ENCODE results near the gene UVRAG. TPM values are rescaled to one million over a fixed set of nuclear protein-coding genes. Genes with fewer than 3 reads are reported as not detected.
"Not testable (repeated sequence)": the region's sequence is repeated elsewhere in the genome, so short reads cannot be mapped to it uniquely, and the experiment has no call there.

UVRAG gene
- total and polyA plus RNA-seq, 2 donors: 20.0 to 21.8 TPM

DNA sequence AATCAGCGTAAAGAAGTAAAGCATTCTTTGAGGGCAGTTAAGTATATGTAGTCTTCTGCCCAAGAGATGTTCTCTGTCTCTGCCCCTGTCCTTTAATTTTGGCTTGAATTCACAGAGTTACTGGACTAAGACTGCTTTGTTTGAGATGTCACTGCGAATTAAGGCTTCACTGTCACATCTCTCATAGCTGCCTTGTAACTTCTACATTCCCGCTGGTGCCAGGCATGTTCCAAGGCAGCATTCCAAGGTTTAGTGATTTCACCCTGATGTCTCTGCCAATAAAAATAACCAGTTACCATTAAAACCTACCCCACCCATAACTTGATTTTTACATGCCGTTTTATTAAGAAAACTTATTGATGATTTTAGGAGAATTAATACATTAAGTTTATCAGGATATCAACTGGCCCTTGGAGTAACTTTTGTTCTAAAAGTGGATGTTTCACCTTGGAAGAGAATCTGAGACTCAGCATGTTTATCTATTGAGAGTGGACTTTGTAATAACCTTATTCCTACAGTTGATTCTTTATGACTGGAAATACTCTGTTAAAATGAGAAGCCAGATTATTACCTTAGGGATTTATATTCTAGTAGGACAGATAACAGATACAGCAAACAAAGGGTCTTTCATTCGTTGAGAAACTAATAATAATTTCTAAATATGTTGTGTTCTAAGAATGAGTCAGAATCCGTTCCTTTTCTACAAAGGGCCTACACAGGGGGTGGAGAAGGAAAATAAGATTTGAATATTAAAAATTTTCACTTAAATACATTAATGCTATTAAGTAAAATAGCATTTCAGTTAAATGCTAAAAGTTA, 110.2 kb downstream of the UVRAG start:
- 97% methylated on average over 6 of the region's 6 CpGs for WGBS
- H3K36me3 ChIP-seq (ENCODE audit: control insufficient read depth in 2 of 2, insufficient read depth in 2 of 2, low read length in 1 of 2): no peaks in the 10 kb centered on the region
- no peak overlapping the region for H3K27ac ChIP-seq (ENCODE audit: low read depth in 1 of 2, low read length in 1 of 2)
- no peaks in the 10 kb centered on the region for H3K4me1 ChIP-seq (ENCODE audit: control insufficient read depth in 2 of 2, insufficient read depth in 2 of 2, low read length in 2 of 2)
- no peak overlapping the region for H3K4me3 ChIP-seq (ENCODE audit: low read length in 2 of 2)
- no peaks in the 10 kb centered on the region for H3K27me3 ChIP-seq (ENCODE audit: control insufficient read depth in 2 of 2, insufficient read depth in 1 of 2, low read length in 1 of 2)
- no peak for DNase-seq (ENCODE audit: low read depth in 6 of 9, low spot score in 9 of 9)
- H3K9me3 ChIP-seq (ENCODE audit: control insufficient read depth in 2 of 2, insufficient read depth in 1 of 2, low read length in 1 of 2): no peaks in the 10 kb centered on the region

DNA sequence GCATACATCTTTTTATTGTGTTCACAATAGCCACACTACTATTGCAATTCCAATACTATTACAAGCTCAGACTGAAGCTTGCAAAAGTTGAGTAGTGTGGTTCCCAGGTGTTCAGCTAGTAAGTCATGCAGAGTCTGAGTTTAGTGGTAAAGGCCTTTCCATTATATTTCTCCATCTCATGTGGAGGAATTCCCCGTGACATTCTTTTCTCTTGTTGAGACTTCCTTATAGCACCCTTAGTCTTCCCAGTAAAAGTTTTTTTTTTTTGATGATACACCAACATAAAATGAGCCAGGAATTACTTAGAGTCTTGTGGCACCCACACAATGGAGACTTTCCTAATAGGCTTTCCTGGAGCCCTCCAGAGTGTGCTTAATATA, 110.8 kb downstream of the UVRAG start:
- H3K27me3 ChIP-seq (ENCODE audit: control insufficient read depth in 2 of 2, insufficient read depth in 1 of 2, low read length in 1 of 2): no peaks in the 10 kb centered on the region
- no peak for DNase-seq (ENCODE audit: low read depth in 6 of 9, low spot score in 9 of 9)
- no peak overlapping the region for H3K27ac ChIP-seq (ENCODE audit: low read depth in 1 of 2, low read length in 1 of 2)
- no peak overlapping the region for H3K4me3 ChIP-seq (ENCODE audit: low read length in 2 of 2)
- H3K4me1 ChIP-seq (ENCODE audit: control insufficient read depth in 2 of 2, insufficient read depth in 2 of 2, low read length in 2 of 2): no peaks in the 10 kb centered on the region
- H3K36me3 ChIP-seq (ENCODE audit: control insufficient read depth in 2 of 2, insufficient read depth in 2 of 2, low read length in 1 of 2): no peaks in the 10 kb centered on the region
- 96% methylated on average over 1 of the region's 1 CpG for WGBS
- H3K9me3 ChIP-seq (ENCODE audit: control insufficient read depth in 2 of 2, insufficient read depth in 1 of 2, low read length in 1 of 2): no peaks in the 10 kb centered on the region

DNA sequence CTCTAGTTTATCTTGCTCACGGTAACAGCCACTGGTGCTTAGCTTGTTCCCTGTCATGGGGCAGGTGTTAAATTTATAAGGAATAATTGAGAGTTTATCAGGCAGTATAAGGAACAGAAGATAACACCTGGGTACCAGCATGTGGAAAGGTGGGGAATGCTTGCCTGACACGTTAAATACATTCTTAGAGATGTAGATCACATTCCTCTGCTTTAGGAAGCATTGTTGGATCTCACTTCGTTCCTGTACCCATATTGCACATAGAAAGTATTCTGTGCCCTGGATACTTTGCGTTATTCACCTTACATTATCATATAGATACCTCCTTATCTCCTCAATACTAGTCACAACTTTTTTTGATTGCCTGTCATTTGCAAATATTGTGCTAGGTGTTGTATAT, 114.7 kb downstream of the UVRAG start:
- no peak for DNase-seq (ENCODE audit: low read depth in 6 of 9, low spot score in 9 of 9)
- Histone ChIP-seq H3K27me3 (ENCODE audit: control insufficient read depth in 2 of 2, insufficient read depth in 1 of 2, low read length in 1 of 2) (no peaks in the 10 kb centered on the region), H3K9me3 (ENCODE audit: control insufficient read depth in 2 of 2, insufficient read depth in 1 of 2, low read length in 1 of 2) (no peaks in the 10 kb centered on the region), H3K36me3 (ENCODE audit: control insufficient read depth in 2 of 2, insufficient read depth in 2 of 2, low read length in 1 of 2) (no peaks in the 10 kb centered on the region), H3K4me1 (ENCODE audit: control insufficient read depth in 2 of 2, insufficient read depth in 2 of 2, low read length in 2 of 2) (no peaks in the 10 kb centered on the region), H3K4me3 (ENCODE audit: low read length in 2 of 2) (no peak overlapping the region), H3K27ac (ENCODE audit: low read depth in 1 of 2, low read length in 1 of 2) (no peak overlapping the region)
- WGBS: 96% methylated on average over 4 of the region's 4 CpGs

DNA sequence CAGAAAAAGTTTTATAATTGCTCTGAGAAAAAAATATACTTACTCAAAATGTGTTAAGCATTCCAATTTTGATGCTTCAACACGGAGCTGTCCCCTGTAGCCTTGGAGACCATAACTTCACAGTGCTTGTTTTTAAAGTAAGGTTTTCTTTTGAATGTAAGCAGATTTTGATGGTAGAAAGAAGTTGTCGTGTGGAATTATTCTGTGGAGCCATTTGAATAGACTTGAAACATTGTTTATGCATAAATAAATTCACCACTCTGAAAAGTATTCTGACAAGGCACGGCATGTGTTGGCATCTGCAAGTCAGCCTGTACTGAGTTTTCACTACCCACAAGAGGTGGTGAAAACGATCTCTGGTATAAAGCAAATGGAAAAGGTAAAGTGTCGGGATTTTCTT, 115.5 kb downstream of the UVRAG start:
- H3K9me3 ChIP-seq (ENCODE audit: control insufficient read depth in 2 of 2, insufficient read depth in 1 of 2, low read length in 1 of 2): no peaks in the 10 kb centered on the region
- no peaks in the 10 kb centered on the region for H3K36me3 ChIP-seq (ENCODE audit: control insufficient read depth in 2 of 2, insufficient read depth in 2 of 2, low read length in 1 of 2)
- no peaks in the 10 kb centered on the region for H3K27me3 ChIP-seq (ENCODE audit: control insufficient read depth in 2 of 2, insufficient read depth in 1 of 2, low read length in 1 of 2)
- no peak overlapping the region for H3K27ac ChIP-seq (ENCODE audit: low read depth in 1 of 2, low read length in 1 of 2)
- no peak for DNase-seq (ENCODE audit: low read depth in 6 of 9, low spot score in 9 of 9)
- 97% methylated on average over 5 of the region's 5 CpGs for WGBS
- H3K4me3 ChIP-seq (ENCODE audit: low read length in 2 of 2): no peak overlapping the region
- H3K4me1 ChIP-seq (ENCODE audit: control insufficient read depth in 2 of 2, insufficient read depth in 2 of 2, low read length in 2 of 2): no peaks in the 10 kb centered on the region

DNA sequence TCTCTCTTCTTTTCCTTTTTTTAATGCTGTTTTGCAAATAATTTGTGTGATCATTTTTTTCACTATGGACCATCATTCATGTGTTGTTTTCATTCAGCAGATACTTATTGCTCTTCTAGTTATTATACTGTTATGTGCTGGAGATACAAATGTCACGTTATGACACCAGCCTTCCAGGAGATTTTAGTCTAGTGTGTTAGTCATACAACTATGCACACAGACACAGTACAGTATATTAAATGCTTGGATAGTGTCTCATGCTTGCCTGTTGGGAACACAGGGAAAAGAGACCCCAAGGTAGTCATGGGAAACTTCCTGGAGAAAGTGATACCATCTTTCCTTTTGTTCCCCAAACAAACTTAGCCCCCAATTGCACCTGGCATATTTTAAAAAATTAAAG, 116.1 kb downstream of the UVRAG start:
- Histone ChIP-seq H3K9me3 (ENCODE audit: control insufficient read depth in 2 of 2, insufficient read depth in 1 of 2, low read length in 1 of 2) (no peaks in the 10 kb centered on the region), H3K4me1 (ENCODE audit: control insufficient read depth in 2 of 2, insufficient read depth in 2 of 2, low read length in 2 of 2) (no peaks in the 10 kb centered on the region), H3K27me3 (ENCODE audit: control insufficient read depth in 2 of 2, insufficient read depth in 1 of 2, low read length in 1 of 2) (no peaks in the 10 kb centered on the region), H3K27ac (ENCODE audit: low read depth in 1 of 2, low read length in 1 of 2) (no peak overlapping the region), H3K36me3 (ENCODE audit: control insufficient read depth in 2 of 2, insufficient read depth in 2 of 2, low read length in 1 of 2) (no peaks in the 10 kb centered on the region), H3K4me3 (ENCODE audit: low read length in 2 of 2) (no peak overlapping the region)
- 100% methylated on average over 1 of the region's 1 CpG for WGBS
- no peak for DNase-seq (ENCODE audit: low read depth in 6 of 9, low spot score in 9 of 9)

DNA sequence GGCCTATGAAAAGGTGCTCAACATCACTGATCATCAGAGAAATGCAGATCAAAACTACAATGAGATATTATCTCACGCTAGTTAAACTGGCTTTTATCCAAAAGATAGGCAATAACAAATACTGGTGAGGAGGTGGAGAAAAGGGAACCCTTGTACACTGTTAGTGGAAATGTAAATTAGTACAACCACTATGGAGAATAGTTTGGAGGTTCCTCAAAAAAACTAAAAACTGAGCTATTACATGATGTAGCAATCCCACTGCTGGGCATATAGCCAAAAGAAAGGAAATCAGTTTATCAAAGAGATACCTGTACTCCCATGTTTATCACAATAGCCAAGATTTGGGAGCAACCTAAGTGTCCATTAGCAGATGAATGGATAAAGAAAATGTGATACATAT, 118.7 kb downstream of the UVRAG start:
- not testable (repeated sequence) for H3K9me3 ChIP-seq (ENCODE audit: control insufficient read depth in 2 of 2, insufficient read depth in 1 of 2, low read length in 1 of 2); H3K36me3 ChIP-seq (ENCODE audit: control insufficient read depth in 2 of 2, insufficient read depth in 2 of 2, low read length in 1 of 2); DNase-seq (ENCODE audit: low read depth in 6 of 9, low spot score in 9 of 9); H3K27ac ChIP-seq (ENCODE audit: low read depth in 1 of 2, low read length in 1 of 2); H3K4me3 ChIP-seq (ENCODE audit: low read length in 2 of 2); H3K4me1 ChIP-seq (ENCODE audit: control insufficient read depth in 2 of 2, insufficient read depth in 2 of 2, low read length in 2 of 2); H3K27me3 ChIP-seq (ENCODE audit: control insufficient read depth in 2 of 2, insufficient read depth in 1 of 2, low read length in 1 of 2)
- WGBS: 83% methylated on average over 1 of the region's 1 CpG

DNA sequence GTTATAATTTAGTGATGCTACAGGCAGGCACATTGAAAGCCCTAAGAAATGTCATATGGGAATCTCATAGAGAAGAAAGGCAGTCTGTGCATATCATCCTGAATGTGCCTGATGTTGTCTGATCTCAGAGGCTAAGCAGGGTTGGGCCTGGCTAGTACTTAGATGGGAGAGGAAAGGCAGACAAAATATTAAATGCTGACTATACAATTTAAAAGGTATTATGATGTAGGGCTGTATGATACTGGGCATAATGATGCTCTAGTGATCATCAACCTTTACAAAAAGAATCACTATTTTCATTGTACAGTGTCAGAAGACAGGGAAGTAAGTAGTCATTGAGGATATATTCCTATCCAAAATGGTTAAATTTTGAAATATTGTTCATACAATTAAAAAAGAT, 119.8 kb downstream of the UVRAG start:
- no peaks in the 10 kb centered on the region for H3K4me1 ChIP-seq (ENCODE audit: control insufficient read depth in 2 of 2, insufficient read depth in 2 of 2, low read length in 2 of 2)
- no peak overlapping the region for H3K27ac ChIP-seq (ENCODE audit: low read depth in 1 of 2, low read length in 1 of 2)
- no peak for DNase-seq (ENCODE audit: low read depth in 6 of 9, low spot score in 9 of 9)
- no peaks in the 10 kb centered on the region for H3K27me3 ChIP-seq (ENCODE audit: control insufficient read depth in 2 of 2, insufficient read depth in 1 of 2, low read length in 1 of 2)
- no peaks in the 10 kb centered on the region for H3K36me3 ChIP-seq (ENCODE audit: control insufficient read depth in 2 of 2, insufficient read depth in 2 of 2, low read length in 1 of 2)
- no peaks in the 10 kb centered on the region for H3K9me3 ChIP-seq (ENCODE audit: control insufficient read depth in 2 of 2, insufficient read depth in 1 of 2, low read length in 1 of 2)
- H3K4me3 ChIP-seq (ENCODE audit: low read length in 2 of 2): no peak overlapping the region

DNA sequence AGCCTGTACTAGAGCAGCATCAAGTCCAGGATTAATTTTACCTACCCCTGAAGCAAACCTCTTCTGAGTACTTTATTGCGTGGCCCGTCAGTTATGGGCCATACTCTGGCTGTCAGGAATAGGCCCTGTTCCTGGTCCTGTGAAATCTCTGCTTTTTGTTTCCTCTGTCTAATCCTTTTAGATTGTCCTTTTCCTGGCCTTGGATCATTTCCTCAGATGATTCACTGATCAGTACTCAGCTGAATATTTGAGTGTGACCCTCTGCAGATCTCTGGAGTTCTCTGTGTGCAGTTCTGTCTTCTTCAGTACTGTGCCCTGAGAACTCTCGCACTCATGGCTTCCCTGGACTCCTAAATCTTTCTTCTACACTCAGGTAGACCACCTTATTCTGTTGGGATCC, 123.5 kb downstream of the UVRAG start:
- no peaks in the 10 kb centered on the region for H3K36me3 ChIP-seq (ENCODE audit: control insufficient read depth in 2 of 2, insufficient read depth in 2 of 2, low read length in 1 of 2)
- no peak overlapping the region for H3K4me3 ChIP-seq (ENCODE audit: low read length in 2 of 2)
- no peaks in the 10 kb centered on the region for H3K27me3 ChIP-seq (ENCODE audit: control insufficient read depth in 2 of 2, insufficient read depth in 1 of 2, low read length in 1 of 2)
- WGBS: over 99% methylated on average over 3 of the region's 3 CpGs
- DNase-seq (ENCODE audit: low read depth in 6 of 9, low spot score in 9 of 9): no peak
- no peaks in the 10 kb centered on the region for H3K4me1 ChIP-seq (ENCODE audit: control insufficient read depth in 2 of 2, insufficient read depth in 2 of 2, low read length in 2 of 2)
- H3K27ac ChIP-seq (ENCODE audit: low read depth in 1 of 2, low read length in 1 of 2): no peak overlapping the region
- H3K9me3 ChIP-seq (ENCODE audit: control insufficient read depth in 2 of 2, insufficient read depth in 1 of 2, low read length in 1 of 2): no peaks in the 10 kb centered on the region

DNA sequence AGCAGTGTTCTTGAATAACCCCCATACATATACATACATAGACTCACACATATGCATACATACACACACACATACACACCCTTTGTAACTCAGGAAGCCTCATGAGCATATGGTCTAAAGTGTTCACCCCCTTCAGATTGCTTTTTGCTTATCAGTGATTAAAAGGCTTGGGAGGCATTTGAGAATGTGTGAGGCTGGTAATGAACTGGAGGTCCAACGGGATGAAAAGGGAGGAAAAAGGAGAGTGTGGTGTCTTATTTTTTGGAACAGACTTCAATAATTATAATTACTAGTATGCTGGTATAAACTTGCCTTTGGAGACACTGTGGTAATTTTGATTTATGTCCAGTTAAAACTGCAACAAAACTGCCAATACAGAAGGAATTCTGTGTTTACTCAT, 124.5 kb downstream of the UVRAG start:
- no peaks in the 10 kb centered on the region for H3K4me1 ChIP-seq (ENCODE audit: control insufficient read depth in 2 of 2, insufficient read depth in 2 of 2, low read length in 2 of 2)
- WGBS: 92% methylated on average over 1 of the region's 1 CpG
- no peak for DNase-seq (ENCODE audit: low read depth in 6 of 9, low spot score in 9 of 9)

More for the DNA sequence above, 124.5 kb downstream of the UVRAG start:
- Histone ChIP-seq H3K27me3 (ENCODE audit: control insufficient read depth in 2 of 2, insufficient read depth in 1 of 2, low read length in 1 of 2) (no peaks in the 10 kb centered on the region), H3K4me3 (ENCODE audit: low read length in 2 of 2) (no peak overlapping the region), H3K27ac (ENCODE audit: low read depth in 1 of 2, low read length in 1 of 2) (no peak overlapping the region), H3K9me3 (ENCODE audit: control insufficient read depth in 2 of 2, insufficient read depth in 1 of 2, low read length in 1 of 2) (no peaks in the 10 kb centered on the region), H3K36me3 (ENCODE audit: control insufficient read depth in 2 of 2, insufficient read depth in 2 of 2, low read length in 1 of 2) (no peaks in the 10 kb centered on the region)

All from thymus (tissue), 11 donors.